Dendritic cell treated with granulocyte-macrophage colony-stimulating factor and Interleukin-4, amounts not matched to agents 40 ng/mL and 50 ng/mL, for 4 days (primary cell): Measurements from ENCODE around the gene ETV6.
A peak's percentile ranks its signal among the peaks of the same experiment; 100 is the strongest.

ENCODE experiments used
- H3K27ac Mint-ChIP-seq: one replicate; pipeline ENCODE4 v1.8.0; 2022; ENCODE audit warnings: mild to moderate bottlenecking, mixed read lengths
- H3K27me3 Mint-ChIP-seq: one replicate; pipeline ENCODE4 v1.8.0; 2022; ENCODE audit warnings: mild to moderate bottlenecking, mixed read lengths
- H3K36me3 Mint-ChIP-seq: one replicate; pipeline ENCODE4 v1.8.0; 2022; ENCODE audit warnings: low read depth, mixed read lengths
- H3K4me1 Mint-ChIP-seq: one replicate; pipeline ENCODE4 v1.8.0; 2022; ENCODE audit warnings: low read depth, mixed read lengths
- H3K4me3 Mint-ChIP-seq: one replicate; pipeline ENCODE4 v1.8.0; 2022; ENCODE audit warnings: mild to moderate bottlenecking, moderate library complexity, mixed read lengths
- H3K9me3 Mint-ChIP-seq: one replicate; pipeline ENCODE4 v1.8.0; 2022; ENCODE audit warnings: mixed read lengths
- intact Hi-C: fragments of 100-400 bp; cut with micrococcal nuclease; formaldehyde crosslinking; loops from one replicate; pipeline ENCODE4 v1.15.0; 2022

The ETV6 gene

GRCh38 chr12:11755302-11755930, 105.9 kb downstream of the ETV6 start:
- intact Hi-C loops = no loop called here
- Mint-ChIP-seq H3K4me3 (peak overlapping the region; percentile 24), H3K27ac (peak overlapping the region; percentile 94), H3K4me1 (peaks cover 94% of the 10 kb centered on the region), H3K27me3 (no peaks in the 10 kb centered on the region), H3K36me3 (peaks cover 92% of the 10 kb centered on the region), H3K9me3 (no peaks in the 10 kb centered on the region)

DNA sequence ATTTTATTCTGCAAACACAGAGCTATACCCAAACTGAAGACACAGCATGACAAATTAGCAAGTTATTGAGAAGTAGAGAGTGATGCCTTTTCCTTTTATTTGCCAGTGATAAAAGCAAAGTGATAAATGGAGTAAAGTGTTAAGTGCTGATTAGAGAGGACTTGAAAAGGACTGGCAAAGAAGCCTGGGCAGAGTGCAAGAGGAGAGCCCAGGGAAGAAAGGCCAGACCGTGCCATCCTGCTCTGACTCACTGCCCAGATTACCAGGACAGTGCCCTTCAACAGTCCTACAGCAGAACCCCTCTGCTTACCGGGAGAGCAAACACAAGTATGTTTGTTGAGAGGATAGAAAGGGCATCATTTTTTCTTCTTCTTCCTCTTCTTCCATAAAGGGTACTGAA, 106.5 kb downstream of the ETV6 start:
- peaks cover 96% of the 10 kb centered on the region for H3K36me3 Mint-ChIP-seq
- peaks cover 98% of the 10 kb centered on the region for H3K4me1 Mint-ChIP-seq
- intact Hi-C loops = no loop called here
- H3K27ac Mint-ChIP-seq = peak overlapping the region; percentile 94
- no peaks in the 10 kb centered on the region for H3K9me3 Mint-ChIP-seq
- no peaks in the 10 kb centered on the region for H3K27me3 Mint-ChIP-seq
- peak overlapping the region; percentile 24 for H3K4me3 Mint-ChIP-seq

GRCh38 chr12:11756523-11756922, 107.0 kb downstream of the ETV6 start:
- H3K4me3 Mint-ChIP-seq = no peak overlapping the region
- H3K36me3 Mint-ChIP-seq = peaks cover 96% of the 10 kb centered on the region
- H3K4me1 Mint-ChIP-seq = peaks cover 98% of the 10 kb centered on the region
- intact Hi-C loops = no loop called here
- no peaks in the 10 kb centered on the region for H3K27me3 Mint-ChIP-seq
- H3K9me3 Mint-ChIP-seq = no peaks in the 10 kb centered on the region
- H3K27ac Mint-ChIP-seq = peak overlapping the region; percentile 94

- H3K27me3 Mint-ChIP-seq = no peaks in the 10 kb centered on the region
- peaks cover 96% of the 10 kb centered on the region for H3K36me3 Mint-ChIP-seq
- peak overlapping the region; percentile 94 for H3K27ac Mint-ChIP-seq
- H3K4me1 Mint-ChIP-seq = peaks cover 98% of the 10 kb centered on the region
- intact Hi-C loops = no loop called here
- no peak overlapping the region for H3K4me3 Mint-ChIP-seq
- no peaks in the 10 kb centered on the region for H3K9me3 Mint-ChIP-seq
Observed at GRCh38 chr12:11757095-11757494, 107.6 kb downstream of the ETV6 start.

DNA sequence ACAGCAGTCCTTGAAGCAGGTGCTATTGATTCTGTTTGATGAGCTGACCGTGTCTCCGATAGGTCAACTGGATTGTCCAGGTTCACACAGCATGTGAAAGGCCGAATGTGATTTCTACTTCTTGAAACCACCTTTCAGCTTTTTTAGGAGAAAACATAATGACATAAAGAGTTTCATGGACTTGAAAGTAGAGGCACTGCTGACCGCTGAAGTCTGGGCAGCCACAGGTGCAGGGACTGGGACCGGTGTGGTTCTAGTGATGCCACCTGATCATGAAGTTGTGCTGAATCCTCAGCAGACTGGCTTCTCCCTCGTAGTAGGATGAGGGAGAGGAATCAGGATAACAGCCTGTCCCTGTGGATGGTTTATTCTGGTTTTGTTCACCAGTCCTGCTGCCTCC, 108.1 kb downstream of the ETV6 start:
- Mint-ChIP-seq H3K36me3 (peaks cover 95% of the 10 kb centered on the region), H3K27ac (peak overlapping the region; percentile 94), H3K4me1 (peaks cover 98% of the 10 kb centered on the region), H3K4me3 (no peak overlapping the region), H3K9me3 (no peaks in the 10 kb centered on the region), H3K27me3 (no peaks in the 10 kb centered on the region)
- intact Hi-C loops = no loop called here

DNA sequence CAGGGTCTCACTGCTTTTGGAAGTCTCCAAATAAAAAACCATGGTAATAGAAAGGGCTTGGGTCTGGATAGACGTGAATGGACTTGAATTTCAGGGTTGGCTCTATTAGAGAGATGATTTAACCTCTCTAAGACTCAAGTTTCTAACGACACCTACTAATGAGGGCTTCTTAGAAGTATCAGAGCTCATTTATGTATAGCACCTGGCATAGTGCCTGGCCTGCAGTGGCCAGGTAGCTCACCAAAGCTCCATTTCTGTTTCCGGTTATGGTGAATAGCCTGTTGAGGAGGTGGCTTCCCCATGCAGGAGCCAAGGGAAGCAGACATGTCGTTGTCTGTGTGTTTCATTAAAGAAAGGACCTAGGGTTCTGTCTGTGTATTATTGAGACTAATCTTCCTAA, 108.6 kb downstream of the ETV6 start:
- Mint-ChIP-seq H3K9me3 (no peaks in the 10 kb centered on the region), H3K27me3 (no peaks in the 10 kb centered on the region), H3K36me3 (peaks cover 93% of the 10 kb centered on the region), H3K4me3 (peak overlapping the region; percentile 65), H3K27ac (peak overlapping the region; percentile 94), H3K4me1 (peaks cover 98% of the 10 kb centered on the region)
- intact Hi-C loops = no loop called here

DNA sequence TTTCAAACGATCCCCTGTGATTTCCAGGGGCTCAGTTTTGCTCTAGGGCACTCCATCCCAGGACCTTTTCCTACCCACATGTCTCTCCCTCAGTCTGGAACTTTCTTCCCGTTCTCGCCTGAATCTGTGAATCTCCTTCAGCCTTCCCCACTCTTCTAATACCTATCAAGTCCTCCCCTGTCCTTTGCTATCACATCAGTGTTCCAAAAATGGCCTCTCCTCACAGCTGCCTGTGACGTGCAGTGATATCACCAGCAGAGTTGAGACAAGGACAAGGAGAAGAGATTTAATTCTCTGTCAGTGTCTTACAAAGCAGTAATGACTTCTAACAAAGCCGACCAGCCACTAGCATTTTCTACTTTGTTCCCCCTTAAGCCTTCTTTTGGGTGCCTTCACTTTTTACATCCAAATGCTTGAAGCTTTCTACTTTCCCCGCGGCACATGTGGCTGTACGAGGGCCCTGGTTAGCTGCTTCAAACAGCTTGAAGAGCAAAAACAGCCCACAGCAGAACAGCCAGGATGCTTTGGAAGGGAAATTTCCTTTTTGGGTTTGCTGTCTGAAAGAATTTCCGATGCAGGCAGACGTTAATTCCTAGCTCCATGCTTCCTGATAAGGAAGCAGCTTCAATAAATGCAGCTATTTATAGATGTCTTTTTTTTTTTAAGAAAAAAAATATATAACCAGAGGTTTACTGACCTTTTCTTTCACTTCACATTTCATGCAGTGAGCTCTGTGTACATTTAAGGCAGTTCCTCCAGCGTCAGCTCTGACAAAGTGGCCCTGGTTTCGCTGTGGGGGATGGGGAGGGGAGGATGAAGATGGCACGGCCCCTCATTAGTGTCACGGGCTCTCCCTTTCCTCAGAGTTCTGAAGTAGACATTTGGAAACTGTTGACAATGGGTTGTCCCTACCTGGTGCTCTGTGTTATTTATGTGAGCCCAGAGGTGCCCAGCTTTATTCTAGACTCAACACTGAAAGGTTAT, 109.3 kb downstream of the ETV6 start:
- H3K27ac Mint-ChIP-seq = peak overlapping the region; percentile 94
- peaks cover 98% of the 10 kb centered on the region for H3K4me1 Mint-ChIP-seq
- no peaks in the 10 kb centered on the region for H3K27me3 Mint-ChIP-seq
- peak overlapping the region; percentile 65 for H3K4me3 Mint-ChIP-seq
- no peaks in the 10 kb centered on the region for H3K9me3 Mint-ChIP-seq
- H3K36me3 Mint-ChIP-seq = peaks cover 93% of the 10 kb centered on the region
- intact Hi-C loops = no loop called here

DNA sequence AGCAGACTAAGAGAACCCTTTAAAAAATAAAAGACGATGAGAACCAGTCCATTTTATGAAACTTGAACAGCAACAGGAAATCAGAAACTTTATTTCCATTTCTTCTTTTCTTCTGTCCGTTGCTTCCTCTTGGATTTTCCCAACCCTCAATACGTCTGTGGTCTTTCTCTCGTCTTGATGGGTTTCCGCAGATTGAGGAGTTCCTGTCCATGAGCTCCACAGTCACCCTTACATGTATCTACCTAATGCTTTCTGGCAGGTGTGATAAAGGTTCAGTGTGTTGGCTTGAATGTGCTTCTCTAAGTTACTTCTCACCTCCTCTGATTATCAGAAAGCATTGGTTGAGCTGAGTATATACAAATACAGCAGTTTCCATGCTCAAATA, 110.0 kb downstream of the ETV6 start:
- intact Hi-C loops = no loop called here
- Mint-ChIP-seq H3K9me3 (no peaks in the 10 kb centered on the region), H3K4me1 (peaks cover 98% of the 10 kb centered on the region), H3K27me3 (no peaks in the 10 kb centered on the region), H3K27ac (peak overlapping the region; percentile 94), H3K4me3 (no peak overlapping the region), H3K36me3 (peaks cover 93% of the 10 kb centered on the region)

DNA sequence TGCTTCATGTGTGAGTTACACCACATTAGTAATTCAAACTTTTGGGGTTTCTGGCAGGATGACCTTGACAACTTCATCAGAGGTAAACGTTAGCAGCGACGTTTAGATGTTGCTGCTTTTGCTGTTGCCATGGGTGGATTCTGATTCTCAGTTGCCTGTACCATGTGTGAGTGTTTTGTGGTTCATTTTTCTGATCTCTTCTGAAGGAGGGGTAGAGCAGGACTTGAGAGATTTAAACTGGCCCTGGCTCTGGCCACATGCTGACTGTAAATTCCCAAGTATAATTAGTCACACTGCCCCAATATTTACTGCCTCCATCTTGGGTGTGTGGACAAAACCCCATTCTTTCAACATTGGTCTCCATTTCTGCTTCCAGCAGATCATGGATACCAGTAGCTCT, 110.4 kb downstream of the ETV6 start:
- peak overlapping the region; percentile 94 for H3K27ac Mint-ChIP-seq
- H3K4me3 Mint-ChIP-seq = no peak overlapping the region
- H3K27me3 Mint-ChIP-seq = no peaks in the 10 kb centered on the region
- H3K9me3 Mint-ChIP-seq = no peaks in the 10 kb centered on the region
- intact Hi-C loops = no loop called here
- peaks cover 99% of the 10 kb centered on the region for H3K4me1 Mint-ChIP-seq
- H3K36me3 Mint-ChIP-seq = peaks cover 93% of the 10 kb centered on the region

GRCh38 chr12:11761869-11762567, 112.5 kb downstream of the ETV6 start:
- H3K27ac Mint-ChIP-seq = peak overlapping the region; percentile 94
- intact Hi-C loops = no loop called here
- H3K4me3 Mint-ChIP-seq = no peak overlapping the region
- H3K9me3 Mint-ChIP-seq = no peaks in the 10 kb centered on the region
- peaks cover 93% of the 10 kb centered on the region for H3K36me3 Mint-ChIP-seq
- no peaks in the 10 kb centered on the region for H3K27me3 Mint-ChIP-seq
- peaks cover 100% of the 10 kb centered on the region for H3K4me1 Mint-ChIP-seq

- intact Hi-C loops = no loop called here
- Mint-ChIP-seq H3K4me3 (peak overlapping the region; percentile 37), H3K4me1 (peaks cover 100% of the 10 kb centered on the region), H3K36me3 (peaks cover 92% of the 10 kb centered on the region), H3K27ac (peak overlapping the region; percentile 94), H3K9me3 (no peaks in the 10 kb centered on the region), H3K27me3 (no peaks in the 10 kb centered on the region)
Observed at GRCh38 chr12:11762723-11763326, 113.4 kb downstream of the ETV6 start.

- Mint-ChIP-seq H3K27me3 (no peaks in the 10 kb centered on the region), H3K4me1 (peaks cover 100% of the 10 kb centered on the region), H3K9me3 (no peaks in the 10 kb centered on the region), H3K27ac (peak overlapping the region; percentile 94), H3K4me3 (peak overlapping the region; percentile 30), H3K36me3 (peaks cover 92% of the 10 kb centered on the region)
- intact Hi-C loops = no loop called here
Observed at GRCh38 chr12:11763760-11764520, 114.5 kb downstream of the ETV6 start.

GRCh38 chr12:11764837-11765236, 115.4 kb downstream of the ETV6 start:
- Mint-ChIP-seq H3K4me3 (peak overlapping the region; percentile 76), H3K9me3 (no peaks in the 10 kb centered on the region), H3K4me1 (peaks cover 100% of the 10 kb centered on the region), H3K36me3 (peaks cover 92% of the 10 kb centered on the region), H3K27me3 (no peaks in the 10 kb centered on the region), H3K27ac (peak overlapping the region; percentile 94)
- intact Hi-C loops = no loop called here
